ENCODE results near the gene FRYL. TPM values are rescaled to one million over a fixed set of nuclear protein-coding genes. Genes with fewer than 3 reads are reported as not detected.
"Not testable (repeated sequence)": the region's sequence is repeated elsewhere in the genome, so short reads cannot be mapped to it uniquely, and the experiment has no call there.

FRYL gene
- polyA plus RNA-seq, 2 donors, result 8.9 to 12.8 TPM

- Histone ChIP-seq H3K4me1 (ENCODE audit: control insufficient read depth in 2 of 2, insufficient read depth in 2 of 2, low read length in 1 of 2) (no peaks in the 10 kb centered on the region), H3K36me3 (ENCODE audit: control insufficient read depth in 2 of 2, insufficient read depth in 2 of 2, low read length in 1 of 2) (no peaks in the 10 kb centered on the region), H3K27ac (ENCODE audit: low read depth in 2 of 2, low read length in 1 of 2) (no peak overlapping the region), H3K9me3 (ENCODE audit: control insufficient read depth in 2 of 2, insufficient read depth in 1 of 2, low read depth in 1 of 2, low read length in 1 of 2) (no peaks in the 10 kb centered on the region), H3K27me3 (ENCODE audit: control insufficient read depth in 1 of 2, insufficient read depth in 2 of 2, low read length in 2 of 2) (no peaks in the 10 kb centered on the region), H3K4me3 (ENCODE audit: low read depth in 1 of 2, low read length in 2 of 2) (no peak overlapping the region)
- 68 to 79% methylated on average over 1 of the region's 1 CpG for WGBS, 2 donors
Observed at GRCh38 chr4:48709901-48710300, 70.2 kb downstream of the FRYL start.

- H3K27ac ChIP-seq (ENCODE audit: low read depth in 2 of 2, low read length in 1 of 2), result no peak overlapping the region
- H3K9me3 ChIP-seq (ENCODE audit: control insufficient read depth in 2 of 2, insufficient read depth in 1 of 2, low read depth in 1 of 2, low read length in 1 of 2), result no peaks in the 10 kb centered on the region
- no peaks in the 10 kb centered on the region for H3K4me1 ChIP-seq (ENCODE audit: control insufficient read depth in 2 of 2, insufficient read depth in 2 of 2, low read length in 1 of 2)
- no peaks in the 10 kb centered on the region for H3K36me3 ChIP-seq (ENCODE audit: control insufficient read depth in 2 of 2, insufficient read depth in 2 of 2, low read length in 1 of 2)
- H3K27me3 ChIP-seq (ENCODE audit: control insufficient read depth in 1 of 2, insufficient read depth in 2 of 2, low read length in 2 of 2), result no peaks in the 10 kb centered on the region
- no peak overlapping the region for H3K4me3 ChIP-seq (ENCODE audit: low read depth in 1 of 2, low read length in 2 of 2)
- WGBS, 2 donors, result 97 to 100% methylated on average over 7 of the region's 7 CpGs
Observed at GRCh38 chr4:48708610-48709009, 71.5 kb downstream of the FRYL start.

- no peak overlapping the region for H3K27ac ChIP-seq (ENCODE audit: low read depth in 2 of 2, low read length in 1 of 2)
- H3K27me3 ChIP-seq (ENCODE audit: control insufficient read depth in 1 of 2, insufficient read depth in 2 of 2, low read length in 2 of 2), result no peaks in the 10 kb centered on the region
- no peaks in the 10 kb centered on the region for H3K4me1 ChIP-seq (ENCODE audit: control insufficient read depth in 2 of 2, insufficient read depth in 2 of 2, low read length in 1 of 2)
- no peak overlapping the region for H3K4me3 ChIP-seq (ENCODE audit: low read depth in 1 of 2, low read length in 2 of 2)
- no peaks in the 10 kb centered on the region for H3K36me3 ChIP-seq (ENCODE audit: control insufficient read depth in 2 of 2, insufficient read depth in 2 of 2, low read length in 1 of 2)
- no peaks in the 10 kb centered on the region for H3K9me3 ChIP-seq (ENCODE audit: control insufficient read depth in 2 of 2, insufficient read depth in 1 of 2, low read depth in 1 of 2, low read length in 1 of 2)
Observed at GRCh38 chr4:48706736-48707135, 73.3 kb downstream of the FRYL start.

GRCh38 chr4:48705609-48706008 lies 74.5 kb downstream of the FRYL start:
- Histone ChIP-seq H3K4me1 (ENCODE audit: control insufficient read depth in 2 of 2, insufficient read depth in 2 of 2, low read length in 1 of 2) (no peaks in the 10 kb centered on the region), H3K27me3 (ENCODE audit: control insufficient read depth in 1 of 2, insufficient read depth in 2 of 2, low read length in 2 of 2) (no peaks in the 10 kb centered on the region), H3K27ac (ENCODE audit: low read depth in 2 of 2, low read length in 1 of 2) (no peak overlapping the region), H3K9me3 (ENCODE audit: control insufficient read depth in 2 of 2, insufficient read depth in 1 of 2, low read depth in 1 of 2, low read length in 1 of 2) (no peaks in the 10 kb centered on the region), H3K4me3 (ENCODE audit: low read depth in 1 of 2, low read length in 2 of 2) (no peak overlapping the region), H3K36me3 (ENCODE audit: control insufficient read depth in 2 of 2, insufficient read depth in 2 of 2, low read length in 1 of 2) (no peaks in the 10 kb centered on the region)
- WGBS, 2 donors, result 89 to 93% methylated on average over 3 of the region's 3 CpGs

GRCh38 chr4:48704091-48704802 lies 75.8 kb downstream of the FRYL start:
- no peak overlapping the region for H3K27ac ChIP-seq (ENCODE audit: low read depth in 2 of 2, low read length in 1 of 2)
- H3K4me1 ChIP-seq (ENCODE audit: control insufficient read depth in 2 of 2, insufficient read depth in 2 of 2, low read length in 1 of 2), result no peaks in the 10 kb centered on the region
- H3K27me3 ChIP-seq (ENCODE audit: control insufficient read depth in 1 of 2, insufficient read depth in 2 of 2, low read length in 2 of 2), result no peaks in the 10 kb centered on the region
- H3K36me3 ChIP-seq (ENCODE audit: control insufficient read depth in 2 of 2, insufficient read depth in 2 of 2, low read length in 1 of 2), result no peaks in the 10 kb centered on the region
- no peaks in the 10 kb centered on the region for H3K9me3 ChIP-seq (ENCODE audit: control insufficient read depth in 2 of 2, insufficient read depth in 1 of 2, low read depth in 1 of 2, low read length in 1 of 2)
- H3K4me3 ChIP-seq (ENCODE audit: low read depth in 1 of 2, low read length in 2 of 2), result no peak overlapping the region
- 80 to 84% methylated on average over 4 of the region's 4 CpGs for WGBS, 2 donors

GRCh38 chr4:48699475-48699874 lies 80.6 kb downstream of the FRYL start:
- H3K27ac ChIP-seq (ENCODE audit: low read depth in 2 of 2, low read length in 1 of 2), result no peak overlapping the region
- no peaks in the 10 kb centered on the region for H3K36me3 ChIP-seq (ENCODE audit: control insufficient read depth in 2 of 2, insufficient read depth in 2 of 2, low read length in 1 of 2)
- H3K27me3 ChIP-seq (ENCODE audit: control insufficient read depth in 1 of 2, insufficient read depth in 2 of 2, low read length in 2 of 2), result no peaks in the 10 kb centered on the region
- WGBS, 2 donors, result 52 to 55% methylated on average over 1 of the region's 1 CpG
- H3K4me1 ChIP-seq (ENCODE audit: control insufficient read depth in 2 of 2, insufficient read depth in 2 of 2, low read length in 1 of 2), result no peaks in the 10 kb centered on the region
- no peak overlapping the region for H3K4me3 ChIP-seq (ENCODE audit: low read depth in 1 of 2, low read length in 2 of 2)
- H3K9me3 ChIP-seq (ENCODE audit: control insufficient read depth in 2 of 2, insufficient read depth in 1 of 2, low read depth in 1 of 2, low read length in 1 of 2), result no peaks in the 10 kb centered on the region

- WGBS, 2 donors, result 60 to 68% methylated on average over 5 of the region's 5 CpGs
- Histone ChIP-seq H3K27ac (ENCODE audit: low read depth in 2 of 2, low read length in 1 of 2) (peak overlapping the region in 1 of 2 donors; percentile 1), H3K4me1 (ENCODE audit: control insufficient read depth in 2 of 2, insufficient read depth in 2 of 2, low read length in 1 of 2) (no peaks in the 10 kb centered on the region), H3K9me3 (ENCODE audit: control insufficient read depth in 2 of 2, insufficient read depth in 1 of 2, low read depth in 1 of 2, low read length in 1 of 2) (no peaks in the 10 kb centered on the region), H3K4me3 (ENCODE audit: low read depth in 1 of 2, low read length in 2 of 2) (no peak overlapping the region), H3K36me3 (ENCODE audit: control insufficient read depth in 2 of 2, insufficient read depth in 2 of 2, low read length in 1 of 2) (no peaks in the 10 kb centered on the region), H3K27me3 (ENCODE audit: control insufficient read depth in 1 of 2, insufficient read depth in 2 of 2, low read length in 2 of 2) (no peaks in the 10 kb centered on the region)
Observed at GRCh38 chr4:48698029-48698971, 81.8 kb downstream of the FRYL start.

- H3K27me3 ChIP-seq (ENCODE audit: control insufficient read depth in 1 of 2, insufficient read depth in 2 of 2, low read length in 2 of 2); H3K9me3 ChIP-seq (ENCODE audit: control insufficient read depth in 2 of 2, insufficient read depth in 1 of 2, low read depth in 1 of 2, low read length in 1 of 2); H3K4me3 ChIP-seq (ENCODE audit: low read depth in 1 of 2, low read length in 2 of 2); H3K4me1 ChIP-seq (ENCODE audit: control insufficient read depth in 2 of 2, insufficient read depth in 2 of 2, low read length in 1 of 2); H3K36me3 ChIP-seq (ENCODE audit: control insufficient read depth in 2 of 2, insufficient read depth in 2 of 2, low read length in 1 of 2); H3K27ac ChIP-seq (ENCODE audit: low read depth in 2 of 2, low read length in 1 of 2): not testable (repeated sequence)
- WGBS, 2 donors, result 94 to 96% methylated on average over 6 of the region's 6 CpGs
Observed at GRCh38 chr4:48697516-48697915, 82.6 kb downstream of the FRYL start.

- H3K4me3 ChIP-seq (ENCODE audit: low read depth in 1 of 2, low read length in 2 of 2), result no peak overlapping the region
- no peaks in the 10 kb centered on the region for H3K36me3 ChIP-seq (ENCODE audit: control insufficient read depth in 2 of 2, insufficient read depth in 2 of 2, low read length in 1 of 2)
- H3K27ac ChIP-seq (ENCODE audit: low read depth in 2 of 2, low read length in 1 of 2), result no peak overlapping the region
- H3K4me1 ChIP-seq (ENCODE audit: control insufficient read depth in 2 of 2, insufficient read depth in 2 of 2, low read length in 1 of 2), result no peaks in the 10 kb centered on the region
- no peaks in the 10 kb centered on the region for H3K9me3 ChIP-seq (ENCODE audit: control insufficient read depth in 2 of 2, insufficient read depth in 1 of 2, low read depth in 1 of 2, low read length in 1 of 2)
- H3K27me3 ChIP-seq (ENCODE audit: control insufficient read depth in 1 of 2, insufficient read depth in 2 of 2, low read length in 2 of 2), result no peaks in the 10 kb centered on the region
- 93 to 96% methylated on average over 2 of the region's 2 CpGs for WGBS, 2 donors
Observed at GRCh38 chr4:48694824-48695223, 85.3 kb downstream of the FRYL start.
